ENCODE measurements around the gene SLC16A3.
A peak's percentile ranks its signal among the peaks of the same experiment; 100 is the strongest.

The SLC16A3 gene

GRCh38 chr17:82194765-82195164 lies 34.1 kb upstream of the SLC16A3 start:
- H3K79me2 ChIP-seq (ENCODE audit: insufficient read depth, low read length), result peaks cover 52% of the 10 kb centered on the region

DNA sequence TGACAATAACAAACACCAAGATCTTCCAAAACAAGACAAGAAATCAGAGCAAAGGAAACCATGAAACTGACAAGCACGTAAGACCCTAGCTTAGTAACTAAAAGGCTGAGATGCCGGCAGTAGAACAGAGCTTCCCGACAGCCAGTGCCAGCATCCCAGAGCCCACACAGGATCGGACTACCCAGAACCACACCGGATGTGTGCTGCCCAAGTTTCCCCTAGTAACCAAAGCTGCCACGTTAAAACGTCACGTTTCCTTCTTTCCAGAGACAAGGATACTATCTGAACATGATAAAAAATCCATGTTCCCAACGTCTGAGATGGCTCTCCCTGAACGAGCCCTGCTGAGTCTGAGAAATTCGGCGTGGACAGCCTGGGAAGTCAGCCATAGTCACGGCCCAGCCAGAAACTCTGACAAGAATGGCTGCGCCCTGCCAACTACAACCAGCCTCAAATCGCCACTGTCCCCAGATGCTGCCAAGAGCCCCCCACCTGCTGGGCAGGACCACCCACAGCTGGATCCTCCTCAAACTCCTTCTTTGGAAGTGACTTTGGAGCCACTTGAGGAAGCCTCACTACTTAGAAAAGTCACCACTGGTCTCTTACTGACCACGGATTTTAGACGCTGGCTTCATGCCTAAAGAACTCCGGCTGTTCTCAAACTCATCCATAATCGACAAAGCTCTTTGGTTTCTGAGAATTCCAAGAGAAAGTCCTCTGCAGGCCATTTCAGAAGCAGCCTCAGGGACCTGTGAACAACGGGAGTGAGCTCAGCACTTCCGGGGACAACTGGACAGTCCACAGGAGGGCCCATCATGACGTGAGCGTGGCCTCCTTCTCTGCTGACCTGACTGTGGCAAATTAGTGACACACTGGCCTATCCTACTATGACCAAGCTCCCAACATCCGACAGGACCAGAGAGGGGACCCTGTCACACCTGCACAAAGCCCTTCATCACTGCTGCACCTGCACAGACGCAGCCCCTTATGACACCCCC lies 32.9 kb upstream of the SLC16A3 start:
- peaks cover 60% of the 10 kb centered on the region for H3K79me2 ChIP-seq (ENCODE audit: insufficient read depth, low read length)
- no peaks in the 10 kb centered on the region for H3K9me2 ChIP-seq (replicated peaks; ENCODE audit: low read depth, low read length)
- peaks cover 27% of the 10 kb centered on the region for H3K4me1 ChIP-seq (ENCODE audit: insufficient read depth, low read length, poor library complexity, severe bottlenecking)
- TF ChIP-seq CTCF (conservative IDR thresholded peaks at IDR 0.05; ENCODE audit: low read length) (no peak), EZH2phosphoT487 (IDR thresholded peaks at IDR 0.05; ENCODE audit: borderline replicate concordance) (no peak)
- peak overlapping the region; percentile 19 for H3K4me2 ChIP-seq (ENCODE audit: low read depth, low read length, poor library complexity, severe bottlenecking)
- H3K4me3 ChIP-seq (ENCODE audit: low read length, poor library complexity, severe bottlenecking), result no peak overlapping the region
- peaks cover 42% of the 10 kb centered on the region for H4K20me1 ChIP-seq (ENCODE audit: insufficient read depth, low read length, poor library complexity, severe bottlenecking)
- H3K9me3 ChIP-seq (ENCODE audit: insufficient read depth, low read depth, low read length), result no peaks in the 10 kb centered on the region
- H3K9ac ChIP-seq (ENCODE audit: low read depth, low read length, poor library complexity, severe bottlenecking), result peak overlapping the region; percentile 30
- no peaks in the 10 kb centered on the region for H3K27me3 ChIP-seq (ENCODE audit: insufficient read depth, low read length, poor library complexity, severe bottlenecking)
- 0 out of 2 replicates have a peak, but pooled peaks cover 2% of the 10 kb centered on the region for H3F3A ChIP-seq (ENCODE audit: low read depth)
- H2AFZ ChIP-seq (ENCODE audit: low read length), result no peak overlapping the region
- H3K36me3 ChIP-seq (ENCODE audit: insufficient read depth, low read length), result peaks cover 65% of the 10 kb centered on the region; the same call in 1 of the 2 replicates

More at GRCh38 chr17:82194765-82195164, 34.1 kb upstream of the SLC16A3 start:
- Histone ChIP-seq H3K36me3 (ENCODE audit: insufficient read depth, low read length) (peaks cover 65% of the 10 kb centered on the region; the same call in 1 of the 2 replicates), H3K4me1 (ENCODE audit: insufficient read depth, low read length, poor library complexity, severe bottlenecking) (peaks cover 21% of the 10 kb centered on the region), H3K9me3 (ENCODE audit: insufficient read depth, low read depth, low read length) (no peaks in the 10 kb centered on the region), H3K9ac (ENCODE audit: low read depth, low read length, poor library complexity, severe bottlenecking) (no peak overlapping the region), H3K9me2 (replicated peaks; ENCODE audit: low read depth, low read length) (no peaks in the 10 kb centered on the region), H3F3A (ENCODE audit: low read depth) (no peaks in the 10 kb centered on the region), H4K20me1 (ENCODE audit: insufficient read depth, low read length, poor library complexity, severe bottlenecking) (peaks cover 38% of the 10 kb centered on the region), H3K4me3 (ENCODE audit: low read length, poor library complexity, severe bottlenecking) (no peak overlapping the region), H3K4me2 (ENCODE audit: low read depth, low read length, poor library complexity, severe bottlenecking) (no peak overlapping the region), H2AFZ (ENCODE audit: low read length) (no peak overlapping the region), H3K27me3 (ENCODE audit: insufficient read depth, low read length, poor library complexity, severe bottlenecking) (no peaks in the 10 kb centered on the region)
- no peak for TF ChIP-seq CTCF (conservative IDR thresholded peaks at IDR 0.05; ENCODE audit: low read length)
- no peak for TF ChIP-seq EZH2phosphoT487 (IDR thresholded peaks at IDR 0.05; ENCODE audit: borderline replicate concordance)

- H3K9me2 ChIP-seq (replicated peaks; ENCODE audit: low read depth, low read length), result no peaks in the 10 kb centered on the region
- H3K9me3 ChIP-seq (ENCODE audit: insufficient read depth, low read depth, low read length), result no peaks in the 10 kb centered on the region
- H3K9ac ChIP-seq (ENCODE audit: low read depth, low read length, poor library complexity, severe bottlenecking), result peak overlapping the region; percentile 45
- peaks cover 60% of the 10 kb centered on the region for H3K79me2 ChIP-seq (ENCODE audit: insufficient read depth, low read length)
- peaks cover 42% of the 10 kb centered on the region for H4K20me1 ChIP-seq (ENCODE audit: insufficient read depth, low read length, poor library complexity, severe bottlenecking)
- no peak overlapping the region for H2AFZ ChIP-seq (ENCODE audit: low read length)
- H3K36me3 ChIP-seq (ENCODE audit: insufficient read depth, low read length), result peaks cover 47% of the 10 kb centered on the region; the same call in 1 of the 2 replicates
- TF ChIP-seq CTCF (conservative IDR thresholded peaks at IDR 0.05; ENCODE audit: low read length) (no peak), EZH2phosphoT487 (IDR thresholded peaks at IDR 0.05; ENCODE audit: borderline replicate concordance) (no peak)
- no peaks in the 10 kb centered on the region for H3K27me3 ChIP-seq (ENCODE audit: insufficient read depth, low read length, poor library complexity, severe bottlenecking)
- H3K4me3 ChIP-seq (ENCODE audit: low read length, poor library complexity, severe bottlenecking), result peak overlapping the region; percentile 50
- peaks cover 38% of the 10 kb centered on the region for H3K4me1 ChIP-seq (ENCODE audit: insufficient read depth, low read length, poor library complexity, severe bottlenecking)
- 0 out of 2 replicates have a peak, but pooled peaks cover 2% of the 10 kb centered on the region for H3F3A ChIP-seq (ENCODE audit: low read depth)
- H3K4me2 ChIP-seq (ENCODE audit: low read depth, low read length, poor library complexity, severe bottlenecking), result peak overlapping the region; percentile 99
Observed at GRCh38 chr17:82198092-82198491, 30.8 kb upstream of the SLC16A3 start.
